Measurements from ENCODE around the gene TBC1D16. TPM values are rescaled to one million over a fixed set of nuclear protein-coding genes. Genes with fewer than 3 reads are reported as not detected.

The TBC1D16 gene
- total RNA-seq, 1 donor from 2014 or later, result 1.4 TPM

GRCh38 chr17:79932451-79933306 is 103.0 kb downstream of the TBC1D16 start:
- Mint-ChIP-seq H3K9me3 (no peaks in the 10 kb centered on the region), H3K36me3 (ENCODE audit: low read depth) (no peaks in the 10 kb centered on the region), H3K27ac (no peak overlapping the region), H3K4me1 (ENCODE audit: low read depth) (peaks cover 2% of the 10 kb centered on the region), H3K27me3 (ENCODE audit: low read depth) (peaks cover 53% of the 10 kb centered on the region), H3K4me3 (ENCODE audit: low read depth) (no peak overlapping the region)
- no peak for DNase-seq (ENCODE audit: low spot score)
- intact Hi-C loops (cut with micrococcal nuclease), result no loop called here

- Mint-ChIP-seq H3K36me3 (ENCODE audit: low read depth) (no peaks in the 10 kb centered on the region), H3K27ac (no peak overlapping the region), H3K4me3 (ENCODE audit: low read depth) (no peak overlapping the region), H3K9me3 (no peaks in the 10 kb centered on the region), H3K4me1 (ENCODE audit: low read depth) (peaks cover 6% of the 10 kb centered on the region), H3K27me3 (ENCODE audit: low read depth) (peaks cover 51% of the 10 kb centered on the region)
- intact Hi-C loops (cut with micrococcal nuclease), result no loop called here
- DNase-seq (ENCODE audit: low spot score), result no peak
Observed at GRCh38 chr17:79931817-79932309, 103.8 kb downstream of the TBC1D16 start.

- Mint-ChIP-seq H3K27ac (no peak overlapping the region), H3K9me3 (no peaks in the 10 kb centered on the region), H3K27me3 (ENCODE audit: low read depth) (peaks cover 51% of the 10 kb centered on the region), H3K36me3 (ENCODE audit: low read depth) (no peaks in the 10 kb centered on the region), H3K4me3 (ENCODE audit: low read depth) (no peak overlapping the region), H3K4me1 (ENCODE audit: low read depth) (peaks cover 6% of the 10 kb centered on the region)
- intact Hi-C loops (cut with micrococcal nuclease), result no loop called here
- DNase-seq (ENCODE audit: low spot score), result no peak
Observed at GRCh38 chr17:79930877-79931816, 104.5 kb downstream of the TBC1D16 start.

- no peak for DNase-seq (ENCODE audit: low spot score)
- no peak overlapping the region for H3K4me3 Mint-ChIP-seq (ENCODE audit: low read depth)
- peaks cover 51% of the 10 kb centered on the region for H3K27me3 Mint-ChIP-seq (ENCODE audit: low read depth)
- peaks cover 6% of the 10 kb centered on the region for H3K4me1 Mint-ChIP-seq (ENCODE audit: low read depth)
- no peak overlapping the region for H3K27ac Mint-ChIP-seq
- no peaks in the 10 kb centered on the region for H3K9me3 Mint-ChIP-seq
- intact Hi-C loops (cut with micrococcal nuclease), result no loop called here
- H3K36me3 Mint-ChIP-seq (ENCODE audit: low read depth), result no peaks in the 10 kb centered on the region
Observed at GRCh38 chr17:79930062-79930876, 105.4 kb downstream of the TBC1D16 start.

GRCh38 chr17:79929257-79930061 is 106.2 kb downstream of the TBC1D16 start:
- DNase-seq (ENCODE audit: low spot score), result no peak
- peaks cover 49% of the 10 kb centered on the region for H3K27me3 Mint-ChIP-seq (ENCODE audit: low read depth)
- H3K27ac Mint-ChIP-seq, result no peak overlapping the region
- H3K9me3 Mint-ChIP-seq, result no peaks in the 10 kb centered on the region
- peaks cover 6% of the 10 kb centered on the region for H3K4me1 Mint-ChIP-seq (ENCODE audit: low read depth)
- H3K36me3 Mint-ChIP-seq (ENCODE audit: low read depth), result no peaks in the 10 kb centered on the region
- intact Hi-C loops (cut with micrococcal nuclease), result no loop called here
- no peak overlapping the region for H3K4me3 Mint-ChIP-seq (ENCODE audit: low read depth)

- Mint-ChIP-seq H3K4me3 (ENCODE audit: low read depth) (no peak overlapping the region), H3K27me3 (ENCODE audit: low read depth) (peaks cover 43% of the 10 kb centered on the region), H3K36me3 (ENCODE audit: low read depth) (no peaks in the 10 kb centered on the region), H3K27ac (no peak overlapping the region), H3K4me1 (ENCODE audit: low read depth) (peaks cover 6% of the 10 kb centered on the region), H3K9me3 (no peaks in the 10 kb centered on the region)
- intact Hi-C loops (cut with micrococcal nuclease), result no loop called here
- no peak for DNase-seq (ENCODE audit: low spot score)
Observed at GRCh38 chr17:79928502-79929256, 107.0 kb downstream of the TBC1D16 start.

- no peak for DNase-seq (ENCODE audit: low spot score)
- no peak overlapping the region for H3K27ac Mint-ChIP-seq
- no peak overlapping the region for H3K4me3 Mint-ChIP-seq (ENCODE audit: low read depth)
- H3K36me3 Mint-ChIP-seq (ENCODE audit: low read depth), result no peaks in the 10 kb centered on the region
- intact Hi-C loops (cut with micrococcal nuclease), result no loop called here
- H3K4me1 Mint-ChIP-seq (ENCODE audit: low read depth), result peaks cover 6% of the 10 kb centered on the region
- H3K27me3 Mint-ChIP-seq (ENCODE audit: low read depth), result peaks cover 35% of the 10 kb centered on the region
- H3K9me3 Mint-ChIP-seq, result no peaks in the 10 kb centered on the region
Observed at GRCh38 chr17:79927688-79928501, 107.8 kb downstream of the TBC1D16 start.

- H3K4me3 Mint-ChIP-seq (ENCODE audit: low read depth), result no peak overlapping the region
- DNase-seq (ENCODE audit: low spot score), result no peak
- no peaks in the 10 kb centered on the region for H3K9me3 Mint-ChIP-seq
- H3K27me3 Mint-ChIP-seq (ENCODE audit: low read depth), result peaks cover 28% of the 10 kb centered on the region
- H3K4me1 Mint-ChIP-seq (ENCODE audit: low read depth), result peaks cover 6% of the 10 kb centered on the region
- H3K27ac Mint-ChIP-seq, result no peak overlapping the region
- intact Hi-C loops (cut with micrococcal nuclease), result no loop called here
- H3K36me3 Mint-ChIP-seq (ENCODE audit: low read depth), result no peaks in the 10 kb centered on the region
Observed at GRCh38 chr17:79927136-79927661, 108.5 kb downstream of the TBC1D16 start.

- Mint-ChIP-seq H3K36me3 (ENCODE audit: low read depth) (no peaks in the 10 kb centered on the region), H3K4me1 (ENCODE audit: low read depth) (peaks cover 6% of the 10 kb centered on the region), H3K27ac (no peak overlapping the region), H3K27me3 (ENCODE audit: low read depth) (peaks cover 25% of the 10 kb centered on the region), H3K4me3 (ENCODE audit: low read depth) (no peak overlapping the region), H3K9me3 (no peaks in the 10 kb centered on the region)
- intact Hi-C loops (cut with micrococcal nuclease), result no loop called here
- DNase-seq (ENCODE audit: low spot score), result no peak
Observed at GRCh38 chr17:79926605-79927135, 109.0 kb downstream of the TBC1D16 start.

GRCh38 chr17:79926142-79926604 is 109.5 kb downstream of the TBC1D16 start:
- Mint-ChIP-seq H3K36me3 (ENCODE audit: low read depth) (no peaks in the 10 kb centered on the region), H3K27me3 (ENCODE audit: low read depth) (peaks cover 20% of the 10 kb centered on the region), H3K4me3 (ENCODE audit: low read depth) (no peak overlapping the region), H3K27ac (no peak overlapping the region), H3K4me1 (ENCODE audit: low read depth) (peaks cover 4% of the 10 kb centered on the region), H3K9me3 (no peaks in the 10 kb centered on the region)
- intact Hi-C loops (cut with micrococcal nuclease), result no loop called here
- no peak for DNase-seq (ENCODE audit: low spot score)

Data from activated T-helper 2 cell treated with anti-CD3 and anti-CD28 coated beads, Interferon-gamma antibody, Interleukin-2, Interleukin-4, amounts not matched to agents 10 μg/mL and 5 μg/mL and 100 μg/mL, durations not matched to agents 14 hours and 24 hours and 36 hours (primary cell).